Measurements from ENCODE around the gene GH1.

The GH1 gene

GRCh38 chr17:63944736-63945499 lies 26.3 kb upstream of the GH1 start:
- FAIRE-seq, result no peak

GRCh38 chr17:63943745-63944144 lies 25.1 kb upstream of the GH1 start:
- FAIRE-seq, result no peak

- no peak for FAIRE-seq
These were observed 23.8 kb upstream of the GH1 start for GRCh38 chr17:63942309-63942985.

- no peak for FAIRE-seq
These were observed 23.1 kb upstream of the GH1 start for GRCh38 chr17:63941751-63942150.

GRCh38 chr17:63941162-63941561 lies 22.5 kb upstream of the GH1 start:
- no peak for FAIRE-seq

GRCh38 chr17:63940584-63940983 lies 21.9 kb upstream of the GH1 start:
- FAIRE-seq, result no peak

GRCh38 chr17:63939884-63940283 lies 21.2 kb upstream of the GH1 start:
- FAIRE-seq, result no peak

GRCh38 chr17:63939401-63939800 lies 20.8 kb upstream of the GH1 start:
- FAIRE-seq, result no peak

GRCh38 chr17:63937920-63938319 lies 19.3 kb upstream of the GH1 start:
- no peak for FAIRE-seq

- FAIRE-seq, result no peak
These were observed 18.7 kb upstream of the GH1 start for GRCh38 chr17:63937319-63937718.

- FAIRE-seq, result no peak
These were observed 15.8 kb upstream of the GH1 start for GRCh38 chr17:63934183-63935112.

- no peak for FAIRE-seq
These were observed 15.0 kb upstream of the GH1 start for GRCh38 chr17:63933598-63933997.

GRCh38 chr17:63932721-63933120 lies 14.1 kb upstream of the GH1 start:
- no peak for FAIRE-seq

GRCh38 chr17:63931981-63932561 lies 13.4 kb upstream of the GH1 start, which contains the start of gene CD79B:
Gene CD79B, minus strand, starts transcription at chr17:63932331. Its CDS starts 70 bp downstream, at chr17:63932261.
- FAIRE-seq, result no peak

- FAIRE-seq, result no peak
These were observed 12.4 kb upstream of the GH1 start for GRCh38 chr17:63930951-63931575.

- FAIRE-seq, result no peak
These were observed 11.5 kb upstream of the GH1 start for GRCh38 chr17:63929860-63930766.

GRCh38 chr17:63928966-63929695 lies 10.5 kb upstream of the GH1 start:
- FAIRE-seq, result no peak

- no peak for FAIRE-seq
These were observed 9.6 kb upstream of the GH1 start for GRCh38 chr17:63928172-63928666.

- FAIRE-seq, result no peak
These were observed 9.0 kb upstream of the GH1 start for GRCh38 chr17:63927464-63928171.

- FAIRE-seq, result no peak
These were observed 7.5 kb upstream of the GH1 start for GRCh38 chr17:63926164-63926563.

Data from A204.1 (cell line).